RWPE2 (cell line): ENCODE measurements around the gene GPS2.
A peak's percentile ranks its signal among the peaks of the same experiment; 100 is the strongest.

Source experiments
- ATAC-seq: fragments of 200-7000 bp; cut with Tn5 transposase; 3 replicates; pipeline ENCODE4 v1.9.1; 2021; ENCODE audit warnings: low read depth
- DNase-seq: peaks from one replicate; pipeline ENCODE4 v3.0.0-alpha.2; 2020; ENCODE audit warnings: low spot score
- H3K27ac ChIP-seq: fragments of 450-650 bp; 2 replicates; pipeline ENCODE4 v1.5.1; 2017; ENCODE audit warnings: mild to moderate bottlenecking; ENCODE audit not compliant: poor library complexity, severe bottlenecking
- H3K27me3 ChIP-seq: fragments of 250-450 bp; sonication (Bioruptor Pico); 2 replicates; pipeline ENCODE4 v1.5.1; 2021; ENCODE audit warnings: mild to moderate bottlenecking, moderate library complexity; ENCODE audit not compliant: insufficient read depth, poor library complexity, severe bottlenecking
- H3K36me3 ChIP-seq: fragments of 250-450 bp; sonication (Bioruptor Pico); 2 replicates; pipeline ENCODE4 v1.5.1; 2020; ENCODE audit warnings: low read depth, mild to moderate bottlenecking, moderate library complexity
- H3K4me1 ChIP-seq: fragments of 250-450 bp; sonication (Bioruptor Pico); 2 replicates; pipeline ENCODE4 v1.5.1; 2021; ENCODE audit warnings: mild to moderate bottlenecking, moderate library complexity; ENCODE audit not compliant: insufficient read depth, poor library complexity, severe bottlenecking
- H3K4me3 ChIP-seq: fragments of 250-450 bp; sonication (Bioruptor Pico); 2 replicates; pipeline ENCODE4 v1.5.1; 2021; ENCODE audit warnings: mild to moderate bottlenecking, moderate library complexity; ENCODE audit not compliant: severe bottlenecking
- H3K9me3 ChIP-seq: fragments of 250-450 bp; sonication (Bioruptor Pico); 2 replicates; pipeline ENCODE4 v1.5.1; 2021; ENCODE audit warnings: mild to moderate bottlenecking, moderate library complexity; ENCODE audit not compliant: severe bottlenecking
- CTCF ChIP-seq: fragments of 450-650 bp; IDR thresholded peaks from one replicate; pipeline ENCODE4 v1.5.1; 2017; ENCODE audit warnings: mild to moderate bottlenecking, moderate library complexity; ENCODE audit not compliant: poor library complexity, severe bottlenecking

GPS2 gene, protein sequence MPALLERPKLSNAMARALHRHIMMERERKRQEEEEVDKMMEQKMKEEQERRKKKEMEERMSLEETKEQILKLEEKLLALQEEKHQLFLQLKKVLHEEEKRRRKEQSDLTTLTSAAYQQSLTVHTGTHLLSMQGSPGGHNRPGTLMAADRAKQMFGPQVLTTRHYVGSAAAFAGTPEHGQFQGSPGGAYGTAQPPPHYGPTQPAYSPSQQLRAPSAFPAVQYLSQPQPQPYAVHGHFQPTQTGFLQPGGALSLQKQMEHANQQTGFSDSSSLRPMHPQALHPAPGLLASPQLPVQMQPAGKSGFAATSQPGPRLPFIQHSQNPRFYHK

DNA sequence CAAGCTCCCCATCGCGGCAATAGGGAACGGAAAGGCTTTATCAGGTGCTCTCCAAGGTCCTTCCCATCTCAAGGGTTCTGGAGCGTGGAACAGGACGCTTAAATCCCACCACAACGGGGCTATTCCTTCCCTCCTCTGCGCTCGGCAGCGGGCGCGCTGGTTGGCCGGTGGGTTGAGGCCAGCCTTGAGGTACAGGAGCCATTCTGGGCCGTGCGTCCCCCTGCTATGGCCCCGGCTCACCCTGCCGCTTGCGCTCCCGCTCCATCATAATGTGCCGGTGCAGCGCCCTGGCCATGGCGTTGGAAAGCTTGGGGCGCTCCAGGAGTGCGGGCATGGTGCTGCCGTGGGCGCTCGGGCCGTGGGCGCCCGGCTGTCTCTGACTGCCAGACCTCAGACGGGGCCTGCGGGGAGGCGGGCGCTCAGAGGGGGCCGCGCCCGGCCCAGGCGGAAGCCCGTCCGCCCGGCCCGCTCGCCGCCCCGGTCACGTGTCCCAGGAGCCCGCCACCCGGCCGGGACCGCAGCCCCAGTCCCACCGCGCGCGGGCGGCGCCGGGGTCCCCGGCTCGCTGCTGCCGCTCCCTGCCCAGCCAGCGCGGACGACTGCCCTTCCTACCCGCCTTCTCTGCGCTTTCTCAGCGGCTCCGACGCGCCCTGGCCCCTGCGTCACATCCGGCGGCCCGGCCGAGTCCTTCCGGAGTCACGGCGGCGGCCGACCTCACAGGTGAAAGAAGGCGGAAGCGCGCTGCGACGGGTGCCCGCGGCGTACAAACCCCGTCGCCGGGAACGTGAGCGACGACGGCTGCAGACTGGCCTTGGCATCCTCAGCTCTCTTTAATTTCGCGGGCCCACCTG, at the start of gene GPS2:
Gene GPS2, minus strand, starts transcription at position 642 of the 851 bp plus-strand sequence. Its CDS starts 308 bp downstream, at position 334.
- TF ChIP-seq CTCF, result no peak
- Histone ChIP-seq H3K4me3 (peak within 1 kb of the TSS; percentile 97), H3K27ac (peak within 1 kb of the TSS; percentile 78), H3K27me3 (no peaks in the 10 kb centered on the region), H3K4me1 (peaks cover 3% of the 10 kb centered on the region), H3K9me3 (no peaks in the 10 kb centered on the region), H3K36me3 (peaks cover 73% of the 10 kb centered on the region)
- ATAC-seq (peak; percentile 66), DNase-seq (peak; percentile 93)

DNA sequence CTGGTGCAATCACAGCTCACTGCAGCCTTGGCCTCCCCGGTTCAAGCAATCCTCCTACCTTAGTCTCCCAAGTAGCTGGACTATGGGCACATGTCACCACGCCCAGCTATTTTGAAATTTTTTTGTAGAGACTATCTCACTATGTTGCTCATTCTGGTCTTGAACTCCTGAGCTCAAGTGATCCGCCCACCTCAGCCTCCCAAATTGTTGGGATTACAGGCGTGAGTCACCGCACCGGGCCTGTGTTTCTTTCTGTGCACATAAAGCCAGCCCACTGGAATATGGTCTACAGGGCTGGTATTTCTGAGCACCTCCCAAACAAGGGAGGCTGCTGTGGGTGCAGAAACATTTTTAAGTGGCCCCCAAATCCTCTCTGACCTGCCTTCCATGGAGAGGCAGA, 48.2 kb upstream of the GPS2 start:
- no peak for TF ChIP-seq CTCF
- Histone ChIP-seq H3K9me3 (no peaks in the 10 kb centered on the region), H3K36me3 (no peaks in the 10 kb centered on the region), H3K27ac (no peak overlapping the region), H3K27me3 (no peaks in the 10 kb centered on the region), H3K4me1 (no peaks in the 10 kb centered on the region), H3K4me3 (no peak overlapping the region)
- ATAC-seq (peak; percentile 61), DNase-seq (no peak)

GRCh38 chr17:7361906-7362305, 46.7 kb upstream of the GPS2 start:
- peak; percentile 58 for ATAC-seq
- no peaks in the 10 kb centered on the region for H3K4me1 ChIP-seq
- no peaks in the 10 kb centered on the region for H3K36me3 ChIP-seq
- DNase-seq, result no peak
- no peaks in the 10 kb centered on the region for H3K9me3 ChIP-seq
- no peak for TF ChIP-seq CTCF
- no peak overlapping the region for H3K4me3 ChIP-seq
- no peaks in the 10 kb centered on the region for H3K27me3 ChIP-seq
- no peak overlapping the region for H3K27ac ChIP-seq

DNA sequence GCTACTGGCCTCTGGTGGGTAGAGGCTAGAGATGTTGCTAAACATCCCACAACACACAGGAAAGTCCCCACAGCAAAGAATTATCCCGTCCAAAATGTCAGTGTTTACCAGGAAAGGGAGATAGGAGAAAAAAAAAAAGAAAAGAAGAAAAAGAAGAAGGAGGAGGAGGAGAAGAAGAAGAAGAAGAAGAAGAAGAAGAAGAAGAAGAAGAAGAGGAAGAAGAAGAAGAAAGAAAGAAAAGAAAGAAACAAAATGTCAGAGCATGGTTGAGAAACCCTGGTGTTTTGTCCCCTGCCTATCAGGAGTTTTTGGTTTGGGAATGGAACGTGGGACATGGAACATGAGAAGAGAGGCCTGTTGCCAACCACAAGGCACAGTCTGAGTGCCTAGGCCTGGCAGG, 42.2 kb upstream of the GPS2 start:
- no peak overlapping the region for H3K27ac ChIP-seq
- H3K36me3 ChIP-seq, result no peaks in the 10 kb centered on the region
- ATAC-seq (no peak), DNase-seq (no peak)
- TF ChIP-seq CTCF, result no peak
- H3K4me1 ChIP-seq, result peaks cover 15% of the 10 kb centered on the region
- H3K27me3 ChIP-seq, result no peaks in the 10 kb centered on the region
- no peaks in the 10 kb centered on the region for H3K9me3 ChIP-seq
- H3K4me3 ChIP-seq, result no peak overlapping the region
